Measurements from ENCODE around the gene MRGPRX2. TPM values are rescaled to one million over a fixed set of nuclear protein-coding genes. Genes with fewer than 3 reads are reported as not detected.
A peak's percentile ranks its signal among the peaks of the same experiment; 100 is the strongest.

Gene MRGPRX2
- total and polyA plus RNA-seq, 2 donors, result 0.02 TPM; not detected in 1

- no peak overlapping the region for H3K4me3 ChIP-seq (ENCODE audit: low read length in 2 of 2)
- no peaks in the 10 kb centered on the region for H3K36me3 ChIP-seq (ENCODE audit: control insufficient read depth in 2 of 2, insufficient read depth in 2 of 2, low read length in 1 of 2)
- H3K9me3 ChIP-seq (ENCODE audit: control insufficient read depth in 2 of 2, insufficient read depth in 1 of 2, low read length in 1 of 2), result no peaks in the 10 kb centered on the region
- DNase-seq (ENCODE audit: low read depth in 6 of 9, low spot score in 9 of 9), result no peak
- H3K27me3 ChIP-seq (ENCODE audit: control insufficient read depth in 2 of 2, insufficient read depth in 1 of 2, low read length in 1 of 2), result peaks cover 0 to 2% of the 10 kb centered on the region in 2 donors
- H3K4me1 ChIP-seq (ENCODE audit: control insufficient read depth in 2 of 2, insufficient read depth in 2 of 2, low read length in 2 of 2), result no peaks in the 10 kb centered on the region
- WGBS, result 95% methylated on average over 6 of the region's 6 CpGs
- H3K27ac ChIP-seq (ENCODE audit: low read depth in 1 of 2, low read length in 1 of 2), result no peak overlapping the region
Observed at GRCh38 chr11:19080579-19080993, 20.1 kb upstream of the MRGPRX2 start.

- Histone ChIP-seq H3K9me3 (ENCODE audit: control insufficient read depth in 2 of 2, insufficient read depth in 1 of 2, low read length in 1 of 2) (no peaks in the 10 kb centered on the region), H3K4me1 (ENCODE audit: control insufficient read depth in 2 of 2, insufficient read depth in 2 of 2, low read length in 2 of 2) (no peaks in the 10 kb centered on the region), H3K4me3 (ENCODE audit: low read length in 2 of 2) (no peak overlapping the region), H3K27ac (ENCODE audit: low read depth in 1 of 2, low read length in 1 of 2) (no peak overlapping the region), H3K36me3 (ENCODE audit: control insufficient read depth in 2 of 2, insufficient read depth in 2 of 2, low read length in 1 of 2) (no peaks in the 10 kb centered on the region), H3K27me3 (ENCODE audit: control insufficient read depth in 2 of 2, insufficient read depth in 1 of 2, low read length in 1 of 2) (peaks cover 0 to 2% of the 10 kb centered on the region in 2 donors)
- 70% methylated on average over 6 of the region's 6 CpGs for WGBS
- DNase-seq (ENCODE audit: low read depth in 6 of 9, low spot score in 9 of 9), result no peak
Observed at GRCh38 chr11:19079643-19080440, 19.3 kb upstream of the MRGPRX2 start.

- no peaks in the 10 kb centered on the region for H3K36me3 ChIP-seq (ENCODE audit: control insufficient read depth in 2 of 2, insufficient read depth in 2 of 2, low read length in 1 of 2)
- no peaks in the 10 kb centered on the region for H3K9me3 ChIP-seq (ENCODE audit: control insufficient read depth in 2 of 2, insufficient read depth in 1 of 2, low read length in 1 of 2)
- no peak overlapping the region for H3K4me3 ChIP-seq (ENCODE audit: low read length in 2 of 2)
- H3K4me1 ChIP-seq (ENCODE audit: control insufficient read depth in 2 of 2, insufficient read depth in 2 of 2, low read length in 2 of 2), result no peaks in the 10 kb centered on the region
- H3K27ac ChIP-seq (ENCODE audit: low read depth in 1 of 2, low read length in 1 of 2), result no peak overlapping the region
- no peak for DNase-seq (ENCODE audit: low read depth in 6 of 9, low spot score in 9 of 9)
- peaks cover 0 to under 1% of the 10 kb centered on the region in 2 donors for H3K27me3 ChIP-seq (ENCODE audit: control insufficient read depth in 2 of 2, insufficient read depth in 1 of 2, low read length in 1 of 2)
Observed at GRCh38 chr11:19077965-19078364, 17.4 kb upstream of the MRGPRX2 start.

GRCh38 chr11:19076744-19077589 lies 16.4 kb upstream of the MRGPRX2 start:
- whole genome bisulfite sequencing, result 64% methylated on average over 10 of the region's 10 CpGs
- H3K4me1 ChIP-seq (ENCODE audit: control insufficient read depth in 2 of 2, insufficient read depth in 2 of 2, low read length in 2 of 2), result no peaks in the 10 kb centered on the region
- no peaks in the 10 kb centered on the region for H3K27me3 ChIP-seq (ENCODE audit: control insufficient read depth in 2 of 2, insufficient read depth in 1 of 2, low read length in 1 of 2)
- DNase-seq (ENCODE audit: low read depth in 6 of 9, low spot score in 9 of 9), result peak in 7 of 9 donors; percentile 6 to 58 (median 26)
- H3K4me3 ChIP-seq (ENCODE audit: low read length in 2 of 2), result no peak overlapping the region
- H3K27ac ChIP-seq (ENCODE audit: low read depth in 1 of 2, low read length in 1 of 2), result no peak overlapping the region
- H3K36me3 ChIP-seq (ENCODE audit: control insufficient read depth in 2 of 2, insufficient read depth in 2 of 2, low read length in 1 of 2), result no peaks in the 10 kb centered on the region
- no peaks in the 10 kb centered on the region for H3K9me3 ChIP-seq (ENCODE audit: control insufficient read depth in 2 of 2, insufficient read depth in 1 of 2, low read length in 1 of 2)

GRCh38 chr11:19075636-19076035 lies 15.1 kb upstream of the MRGPRX2 start:
- no peak for DNase-seq (ENCODE audit: low read depth in 6 of 9, low spot score in 9 of 9)
- H3K4me1 ChIP-seq (ENCODE audit: control insufficient read depth in 2 of 2, insufficient read depth in 2 of 2, low read length in 2 of 2), result no peaks in the 10 kb centered on the region
- no peak overlapping the region for H3K27ac ChIP-seq (ENCODE audit: low read depth in 1 of 2, low read length in 1 of 2)
- H3K36me3 ChIP-seq (ENCODE audit: control insufficient read depth in 2 of 2, insufficient read depth in 2 of 2, low read length in 1 of 2), result no peaks in the 10 kb centered on the region
- WGBS, result 94% methylated on average over 3 of the region's 3 CpGs
- no peak overlapping the region for H3K4me3 ChIP-seq (ENCODE audit: low read length in 2 of 2)
- no peaks in the 10 kb centered on the region for H3K9me3 ChIP-seq (ENCODE audit: control insufficient read depth in 2 of 2, insufficient read depth in 1 of 2, low read length in 1 of 2)
- H3K27me3 ChIP-seq (ENCODE audit: control insufficient read depth in 2 of 2, insufficient read depth in 1 of 2, low read length in 1 of 2), result no peaks in the 10 kb centered on the region

GRCh38 chr11:19073454-19074415 lies 13.2 kb upstream of the MRGPRX2 start:
- WGBS, result 73% methylated on average over 10 of the region's 10 CpGs
- Histone ChIP-seq H3K4me3 (ENCODE audit: low read length in 2 of 2) (no peak overlapping the region), H3K9me3 (ENCODE audit: control insufficient read depth in 2 of 2, insufficient read depth in 1 of 2, low read length in 1 of 2) (no peaks in the 10 kb centered on the region), H3K27me3 (ENCODE audit: control insufficient read depth in 2 of 2, insufficient read depth in 1 of 2, low read length in 1 of 2) (no peaks in the 10 kb centered on the region), H3K27ac (ENCODE audit: low read depth in 1 of 2, low read length in 1 of 2) (no peak overlapping the region), H3K4me1 (ENCODE audit: control insufficient read depth in 2 of 2, insufficient read depth in 2 of 2, low read length in 2 of 2) (no peaks in the 10 kb centered on the region), H3K36me3 (ENCODE audit: control insufficient read depth in 2 of 2, insufficient read depth in 2 of 2, low read length in 1 of 2) (no peaks in the 10 kb centered on the region)
- no peak for DNase-seq (ENCODE audit: low read depth in 6 of 9, low spot score in 9 of 9)

GRCh38 chr11:19072464-19072863 lies 11.9 kb upstream of the MRGPRX2 start:
- Histone ChIP-seq H3K36me3 (ENCODE audit: control insufficient read depth in 2 of 2, insufficient read depth in 2 of 2, low read length in 1 of 2) (no peaks in the 10 kb centered on the region), H3K9me3 (ENCODE audit: control insufficient read depth in 2 of 2, insufficient read depth in 1 of 2, low read length in 1 of 2) (no peaks in the 10 kb centered on the region), H3K27ac (ENCODE audit: low read depth in 1 of 2, low read length in 1 of 2) (no peak overlapping the region), H3K4me3 (ENCODE audit: low read length in 2 of 2) (no peak overlapping the region), H3K27me3 (ENCODE audit: control insufficient read depth in 2 of 2, insufficient read depth in 1 of 2, low read length in 1 of 2) (no peaks in the 10 kb centered on the region), H3K4me1 (ENCODE audit: control insufficient read depth in 2 of 2, insufficient read depth in 2 of 2, low read length in 2 of 2) (no peaks in the 10 kb centered on the region)
- no peak for DNase-seq (ENCODE audit: low read depth in 6 of 9, low spot score in 9 of 9)
- 93% methylated on average over 5 of the region's 5 CpGs for WGBS

GRCh38 chr11:19071255-19071654 lies 10.7 kb upstream of the MRGPRX2 start:
- Histone ChIP-seq H3K9me3 (ENCODE audit: control insufficient read depth in 2 of 2, insufficient read depth in 1 of 2, low read length in 1 of 2) (no peaks in the 10 kb centered on the region), H3K27ac (ENCODE audit: low read depth in 1 of 2, low read length in 1 of 2) (no peak overlapping the region), H3K36me3 (ENCODE audit: control insufficient read depth in 2 of 2, insufficient read depth in 2 of 2, low read length in 1 of 2) (no peaks in the 10 kb centered on the region), H3K4me1 (ENCODE audit: control insufficient read depth in 2 of 2, insufficient read depth in 2 of 2, low read length in 2 of 2) (no peaks in the 10 kb centered on the region), H3K27me3 (ENCODE audit: control insufficient read depth in 2 of 2, insufficient read depth in 1 of 2, low read length in 1 of 2) (no peaks in the 10 kb centered on the region), H3K4me3 (ENCODE audit: low read length in 2 of 2) (no peak overlapping the region)
- peak; percentile 6 to 70 (median 41) for DNase-seq (ENCODE audit: low read depth in 6 of 9, low spot score in 9 of 9)
- 7% methylated on average over 11 of the region's 11 CpGs for whole genome bisulfite sequencing
